Gastrocnemius medialis (tissue), 4 donors: ENCODE measurements around the gene TAF11.

ENCODE experiments used
- CTCF ChIP-seq, 5 experiments: fragments of 450-650 bp in 3 of 5; fragments of 200-600 bp in 2 of 5; sonication (generic) in 2 of 5; IDR thresholded peaks in 4 of 5; conservative IDR thresholded peaks in 1 of 5; 1 replicate in 4 of 5; 2 replicates in 1 of 5; pipeline ENCODE4 v1.5.1; 2016 to 2019; ENCODE audit warnings: antibody characterized with exemption in 5 of 5, mild to moderate bottlenecking in 3 of 5, moderate library complexity in 3 of 5
- POLR2A ChIP-seq, 2 donors: fragments of 450-650 bp; IDR thresholded peaks; one replicate each; pipeline ENCODE4 v1.6.1; 2017; ENCODE audit warnings: antibody characterized with exemption in 2 of 2, mild to moderate bottlenecking in 2 of 2, moderate library complexity in 2 of 2

- TF ChIP-seq CTCF (IDR thresholded peaks at IDR 0.05 in 4 of 5, conservative IDR thresholded peaks at IDR 0.05 in 1 of 5): no peak
- TF ChIP-seq POLR2A (IDR thresholded peaks at IDR 0.05): no peak
Observed at GRCh38 chr6:34884996-34885395, 2.8 kb downstream of the TAF11 start.
